ENCODE measurements around the gene RPL35.

The RPL35 gene

DNA sequence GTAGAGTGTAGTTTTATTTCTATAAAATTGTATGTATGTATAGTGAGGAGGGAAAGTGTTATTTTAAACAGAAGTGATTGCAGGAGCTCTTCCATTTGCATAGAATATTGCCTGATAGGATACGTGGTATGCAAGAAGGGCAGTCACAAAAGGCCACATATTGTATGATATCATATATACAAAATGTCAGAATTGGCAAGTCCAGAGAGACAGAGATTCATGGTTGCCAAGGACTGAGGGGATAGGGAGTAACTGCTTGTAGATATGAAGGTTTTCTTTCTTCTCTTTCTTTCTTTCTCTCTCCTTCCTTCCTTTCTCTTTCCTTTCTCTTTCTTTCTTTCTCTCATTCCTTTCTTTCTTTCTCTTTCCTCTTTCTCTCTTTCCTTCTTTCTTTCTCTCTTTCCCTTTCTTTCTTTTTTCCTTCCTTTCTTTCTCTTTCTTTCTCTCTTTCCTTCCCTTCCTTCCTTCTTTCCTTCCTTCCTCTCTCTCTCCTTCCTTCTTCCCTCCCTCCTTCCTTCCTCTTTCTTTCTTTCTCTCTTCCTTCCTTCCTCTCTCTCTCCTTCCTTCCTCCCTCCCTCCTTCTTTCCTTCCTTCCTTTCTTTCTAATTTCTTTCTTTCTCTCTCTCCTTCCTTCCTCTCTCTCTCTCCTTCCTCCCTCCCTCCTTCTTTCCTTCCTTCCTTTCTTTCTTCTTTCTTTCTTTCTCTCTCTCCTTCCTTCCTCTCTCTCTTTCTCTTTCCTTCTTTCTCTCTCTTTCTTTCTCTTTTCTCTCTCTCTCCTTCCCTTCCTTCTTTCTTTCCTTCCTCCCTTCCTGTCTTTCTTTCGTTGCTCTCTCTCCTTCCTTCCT, 33.0 kb downstream of the RPL35 start:
- Histone ChIP-seq H3K9ac (no peak overlapping the region), H3K36me3 (ENCODE audit: control insufficient read depth, insufficient read depth, low read length) (no peaks in the 10 kb centered on the region), H3K27ac (no peak overlapping the region), H3K79me2 (no peaks in the 10 kb centered on the region), H3K4me2 (ENCODE audit: low read length) (no peak overlapping the region), H3K27me3 (ENCODE audit: control insufficient read depth, insufficient read depth, low read length) (no peaks in the 10 kb centered on the region), H3K9me3 (ENCODE audit: control insufficient read depth, low read length) (no peaks in the 10 kb centered on the region), H2AFZ (no peak overlapping the region), H3K4me1 (no peaks in the 10 kb centered on the region), H3K4me3 (ENCODE audit: low read depth, low read length) (no peak overlapping the region)
- TF ChIP-seq, protein P1, sequence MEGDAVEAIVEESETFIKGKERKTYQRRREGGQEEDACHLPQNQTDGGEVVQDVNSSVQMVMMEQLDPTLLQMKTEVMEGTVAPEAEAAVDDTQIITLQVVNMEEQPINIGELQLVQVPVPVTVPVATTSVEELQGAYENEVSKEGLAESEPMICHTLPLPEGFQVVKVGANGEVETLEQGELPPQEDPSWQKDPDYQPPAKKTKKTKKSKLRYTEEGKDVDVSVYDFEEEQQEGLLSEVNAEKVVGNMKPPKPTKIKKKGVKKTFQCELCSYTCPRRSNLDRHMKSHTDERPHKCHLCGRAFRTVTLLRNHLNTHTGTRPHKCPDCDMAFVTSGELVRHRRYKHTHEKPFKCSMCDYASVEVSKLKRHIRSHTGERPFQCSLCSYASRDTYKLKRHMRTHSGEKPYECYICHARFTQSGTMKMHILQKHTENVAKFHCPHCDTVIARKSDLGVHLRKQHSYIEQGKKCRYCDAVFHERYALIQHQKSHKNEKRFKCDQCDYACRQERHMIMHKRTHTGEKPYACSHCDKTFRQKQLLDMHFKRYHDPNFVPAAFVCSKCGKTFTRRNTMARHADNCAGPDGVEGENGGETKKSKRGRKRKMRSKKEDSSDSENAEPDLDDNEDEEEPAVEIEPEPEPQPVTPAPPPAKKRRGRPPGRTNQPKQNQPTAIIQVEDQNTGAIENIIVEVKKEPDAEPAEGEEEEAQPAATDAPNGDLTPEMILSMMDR (IDR thresholded peaks at IDR 0.05) = no peak

GRCh38 chr9:124820698-124821623, 40.8 kb downstream of the RPL35 start:
- Histone ChIP-seq H3K9ac (no peak overlapping the region), H3K9me3 (ENCODE audit: control insufficient read depth, low read length) (no peaks in the 10 kb centered on the region), H3K27me3 (ENCODE audit: control insufficient read depth, insufficient read depth, low read length) (no peaks in the 10 kb centered on the region), H3K79me2 (no peaks in the 10 kb centered on the region), H3K27ac (no peak overlapping the region), H3K36me3 (ENCODE audit: control insufficient read depth, insufficient read depth, low read length) (no peaks in the 10 kb centered on the region), H2AFZ (no peak overlapping the region), H3K4me2 (ENCODE audit: low read length) (no peak overlapping the region), H3K4me3 (ENCODE audit: low read depth, low read length) (no peak overlapping the region), H3K4me1 (no peaks in the 10 kb centered on the region)
- TF ChIP-seq, protein P1 (IDR thresholded peaks at IDR 0.05) = no peak

GRCh38 chr9:124818431-124819281, 43.1 kb downstream of the RPL35 start:
- no peak overlapping the region for H3K9ac ChIP-seq
- H3K27me3 ChIP-seq (ENCODE audit: control insufficient read depth, insufficient read depth, low read length) = no peaks in the 10 kb centered on the region
- no peaks in the 10 kb centered on the region for H3K9me3 ChIP-seq (ENCODE audit: control insufficient read depth, low read length)
- no peaks in the 10 kb centered on the region for H3K36me3 ChIP-seq (ENCODE audit: control insufficient read depth, insufficient read depth, low read length)
- no peaks in the 10 kb centered on the region for H3K4me1 ChIP-seq
- H2AFZ ChIP-seq = no peak overlapping the region
- H3K4me2 ChIP-seq (ENCODE audit: low read length) = no peak overlapping the region
- H3K27ac ChIP-seq = no peak overlapping the region
- H3K4me3 ChIP-seq (ENCODE audit: low read depth, low read length) = no peak overlapping the region
- TF ChIP-seq, protein P1 (IDR thresholded peaks at IDR 0.05) = no peak
- H3K79me2 ChIP-seq = no peaks in the 10 kb centered on the region

DNA sequence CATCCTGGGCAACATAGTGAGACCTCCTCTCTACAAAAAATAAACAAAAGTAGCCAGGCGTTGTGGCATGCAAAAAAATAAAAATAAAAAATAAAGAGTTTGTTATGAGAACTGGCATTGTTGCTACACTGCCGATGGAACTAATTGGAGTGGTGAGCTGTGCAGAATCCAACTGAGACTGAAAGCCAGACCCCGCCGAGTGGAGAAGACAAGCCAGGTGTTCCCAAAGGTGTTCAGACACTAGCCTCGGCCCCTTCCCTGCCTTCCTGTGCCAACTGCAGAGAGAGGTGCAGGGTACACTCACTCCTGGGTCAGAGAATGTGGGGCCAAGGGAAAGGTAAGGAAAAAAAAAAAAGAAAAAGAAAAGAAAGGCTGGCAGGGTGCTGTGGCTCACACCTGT, 46.2 kb downstream of the RPL35 start:
- Histone ChIP-seq H3K79me2 (no peaks in the 10 kb centered on the region), H2AFZ (no peak overlapping the region), H3K9ac (no peak overlapping the region), H3K27ac (no peak overlapping the region), H3K4me1 (no peaks in the 10 kb centered on the region), H3K27me3 (ENCODE audit: control insufficient read depth, insufficient read depth, low read length) (no peaks in the 10 kb centered on the region), H3K4me3 (ENCODE audit: low read depth, low read length) (no peak overlapping the region), H3K9me3 (ENCODE audit: control insufficient read depth, low read length) (no peaks in the 10 kb centered on the region), H3K36me3 (ENCODE audit: control insufficient read depth, insufficient read depth, low read length) (no peaks in the 10 kb centered on the region), H3K4me2 (ENCODE audit: low read length) (no peak overlapping the region)
- TF ChIP-seq, protein P1 (IDR thresholded peaks at IDR 0.05) = no peak
